ENCODE results near the gene CDK2AP2.

The CDK2AP2 gene

GRCh38 chr11:67494371-67495233, 13.4 kb downstream of the CDK2AP2 start:
- H3K4me3 ChIP-seq (ENCODE audit: low read depth, low read length) = no peak overlapping the region
- no peak for DNase-seq (ENCODE audit: low read depth, low spot score)
- in situ Hi-C loops (cut with HindIII; ENCODE audit: low sequenced_read_pairs) = no loop called here
- no peak for TF ChIP-seq CTCF (IDR thresholded peaks at IDR 0.05; ENCODE audit: low read depth, low read length)

DNA sequence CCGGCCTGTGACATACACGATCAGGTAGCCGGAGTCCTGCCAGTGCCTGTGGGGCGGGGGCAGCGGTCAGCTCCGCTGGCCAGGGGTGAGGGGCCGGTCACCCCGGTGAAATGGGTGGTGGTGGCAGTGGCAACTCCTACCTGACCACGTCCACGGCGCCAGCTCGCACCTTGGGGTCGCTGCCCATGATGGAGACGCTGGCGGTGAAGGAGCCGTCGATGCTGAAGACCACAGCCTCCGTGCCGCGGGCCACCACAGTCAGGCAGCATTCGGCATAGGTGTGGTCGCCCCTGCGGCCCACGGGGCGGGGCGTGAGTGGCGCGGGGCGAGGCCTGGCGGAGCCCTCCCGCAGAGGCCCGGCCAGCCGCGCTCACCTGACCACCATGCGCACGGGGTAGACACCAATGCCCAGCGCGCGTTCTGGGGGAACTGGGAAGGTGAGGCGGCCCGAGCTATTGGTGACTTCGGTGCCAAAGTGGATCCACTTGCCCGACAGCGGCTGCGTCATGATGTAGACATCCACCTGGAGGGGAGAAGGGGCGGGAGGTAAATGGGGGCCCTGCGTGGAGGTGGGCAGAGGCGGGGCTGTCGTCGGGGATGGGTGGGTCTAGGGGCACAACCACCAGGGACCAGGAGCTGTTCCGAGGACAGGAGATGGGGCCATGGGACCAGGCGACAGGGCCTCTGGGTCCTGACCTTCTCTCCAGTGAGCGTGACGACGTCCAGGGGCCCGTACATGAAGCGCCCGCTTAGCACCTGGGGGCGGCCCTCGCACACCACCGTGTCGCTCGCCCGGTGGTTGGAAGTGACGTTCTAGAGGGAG, 14.2 kb downstream of the CDK2AP2 start:
- in situ Hi-C loops (cut with HindIII; ENCODE audit: low sequenced_read_pairs) = no loop called here
- no peak for TF ChIP-seq CTCF (IDR thresholded peaks at IDR 0.05; ENCODE audit: low read depth, low read length)
- H3K4me3 ChIP-seq (ENCODE audit: low read depth, low read length) = no peak overlapping the region
- DNase-seq (ENCODE audit: low read depth, low spot score) = no peak

- no peak overlapping the region for H3K4me3 ChIP-seq (ENCODE audit: low read depth, low read length)
- in situ Hi-C loops (cut with HindIII; ENCODE audit: low sequenced_read_pairs) = no loop called here
- no peak for TF ChIP-seq CTCF (IDR thresholded peaks at IDR 0.05; ENCODE audit: low read depth, low read length)
- no peak for DNase-seq (ENCODE audit: low read depth, low spot score)
These were observed 15.0 kb downstream of the CDK2AP2 start for GRCh38 chr11:67492801-67493547.

- no peak for DNase-seq (ENCODE audit: low read depth, low spot score)
- no peak overlapping the region for H3K4me3 ChIP-seq (ENCODE audit: low read depth, low read length)
- in situ Hi-C loops (cut with HindIII; ENCODE audit: low sequenced_read_pairs) = no loop called here
- no peak for TF ChIP-seq CTCF (IDR thresholded peaks at IDR 0.05; ENCODE audit: low read depth, low read length)
These were observed 15.8 kb downstream of the CDK2AP2 start for GRCh38 chr11:67492069-67492727.

DNA sequence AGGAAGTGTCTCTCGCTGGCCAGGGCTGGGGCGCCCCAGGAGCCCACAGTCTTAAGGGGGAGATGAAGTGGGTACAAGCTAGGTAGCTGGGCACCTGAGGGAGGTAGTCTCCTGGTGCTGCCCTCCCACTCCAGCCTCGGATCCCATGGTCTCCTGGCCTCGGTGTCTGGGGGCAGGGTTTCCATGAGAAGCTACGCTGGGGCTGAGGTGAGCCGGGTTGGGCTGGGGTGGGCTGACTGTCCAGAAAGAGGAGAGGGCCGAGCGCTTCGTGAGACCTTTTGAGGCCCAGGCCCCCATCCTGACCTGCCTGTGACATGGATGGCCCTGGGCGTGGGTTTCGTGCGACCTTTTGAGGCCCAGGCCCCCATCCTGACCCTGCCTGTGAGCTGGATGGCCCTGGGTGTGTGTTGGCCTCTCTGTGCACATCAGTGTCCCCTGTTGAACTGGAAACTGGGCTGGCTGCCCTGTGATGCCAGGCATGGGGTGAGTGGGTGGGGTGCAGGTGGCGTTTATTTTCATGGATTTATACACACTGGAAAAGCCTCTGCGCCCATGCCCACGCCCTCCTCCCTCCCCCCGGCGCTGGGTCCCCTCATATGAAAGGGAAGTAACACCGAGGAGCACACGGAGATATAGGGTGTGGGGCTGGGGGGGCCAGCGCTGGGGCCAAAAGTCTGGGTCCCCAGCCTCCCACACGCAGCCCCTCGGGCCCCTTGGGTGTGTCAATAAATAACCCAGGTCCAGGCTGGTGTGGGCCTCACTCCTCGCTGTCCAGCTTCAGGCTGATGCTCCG, 16.5 kb downstream of the CDK2AP2 start:
- DNase-seq (ENCODE audit: low read depth, low spot score) = no peak
- H3K4me3 ChIP-seq (ENCODE audit: low read depth, low read length) = no peak overlapping the region
- in situ Hi-C loops (cut with HindIII; ENCODE audit: low sequenced_read_pairs) = no loop called here
- no peak for TF ChIP-seq CTCF (IDR thresholded peaks at IDR 0.05; ENCODE audit: low read depth, low read length)
